Suprapubic skin (tissue), 3 donors: ENCODE results near the gene PGAP6.

ENCODE experiments used
- POLR2A ChIP-seq, 2 donors: fragments of 450-650 bp; IDR thresholded peaks; one replicate each; pipeline ENCODE4 v1.6.1; 2017; ENCODE audit warnings: antibody characterized with exemption in 2 of 2, mild to moderate bottlenecking in 2 of 2, moderate library complexity in 2 of 2
- TF ChIP-seq, protein P1 (sequence below), 2 donors: fragments of 200-600 bp in 1 of 2; fragments of 450-650 bp in 1 of 2; sonication (generic) in 1 of 2; IDR thresholded peaks; one replicate each; pipeline ENCODE4 v1.5.1; 2016 to 2019; ENCODE audit warnings: antibody characterized with exemption in 2 of 2, mild to moderate bottlenecking in 1 of 2, moderate library complexity in 1 of 2

DNA sequence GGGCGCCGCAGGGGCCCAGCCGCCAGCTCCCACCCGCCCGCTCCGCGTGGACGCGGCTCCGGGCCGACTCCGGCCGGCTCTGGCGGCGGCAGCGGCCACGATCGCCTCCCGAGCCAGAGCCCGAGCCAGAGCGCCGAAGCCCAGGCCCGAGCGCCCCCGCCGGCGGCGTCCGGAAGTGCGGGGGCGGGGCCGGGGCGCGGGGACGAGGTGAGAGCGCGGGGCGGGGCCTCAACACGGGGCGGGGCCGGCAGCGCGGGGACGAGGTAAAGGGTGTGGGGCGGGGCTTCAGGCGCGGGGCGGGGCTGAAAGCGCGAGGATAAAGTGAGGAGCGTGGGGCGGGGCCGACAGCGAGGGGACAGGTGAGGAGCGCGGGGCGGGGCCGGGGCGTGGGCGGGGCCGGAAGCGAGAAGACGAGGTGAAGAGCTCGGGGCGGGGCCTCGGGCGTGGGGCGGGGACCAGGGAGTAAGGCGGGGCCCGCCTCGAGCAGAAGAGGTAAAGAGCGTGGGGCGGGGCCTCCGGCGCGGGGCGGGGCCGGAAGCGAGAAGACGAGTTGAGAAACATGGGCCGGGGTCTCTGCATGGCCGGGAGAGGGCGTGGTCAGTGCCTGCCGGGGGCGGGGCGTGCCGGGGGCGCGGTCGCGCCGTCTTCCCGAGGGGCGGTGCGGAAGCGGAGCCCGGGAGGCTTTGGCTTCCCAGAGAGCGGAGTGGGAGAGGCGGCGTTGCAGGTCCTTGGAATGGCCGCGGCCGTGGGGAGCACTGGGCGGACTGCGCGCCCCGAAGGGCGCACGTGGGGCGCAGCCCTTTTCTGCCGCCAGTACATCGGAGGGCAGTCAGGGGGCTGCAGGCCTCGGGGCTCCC is 29.0 kb downstream of the PGAP6 start, which contains the start of gene AXIN1:
- TF ChIP-seq, protein P1, sequence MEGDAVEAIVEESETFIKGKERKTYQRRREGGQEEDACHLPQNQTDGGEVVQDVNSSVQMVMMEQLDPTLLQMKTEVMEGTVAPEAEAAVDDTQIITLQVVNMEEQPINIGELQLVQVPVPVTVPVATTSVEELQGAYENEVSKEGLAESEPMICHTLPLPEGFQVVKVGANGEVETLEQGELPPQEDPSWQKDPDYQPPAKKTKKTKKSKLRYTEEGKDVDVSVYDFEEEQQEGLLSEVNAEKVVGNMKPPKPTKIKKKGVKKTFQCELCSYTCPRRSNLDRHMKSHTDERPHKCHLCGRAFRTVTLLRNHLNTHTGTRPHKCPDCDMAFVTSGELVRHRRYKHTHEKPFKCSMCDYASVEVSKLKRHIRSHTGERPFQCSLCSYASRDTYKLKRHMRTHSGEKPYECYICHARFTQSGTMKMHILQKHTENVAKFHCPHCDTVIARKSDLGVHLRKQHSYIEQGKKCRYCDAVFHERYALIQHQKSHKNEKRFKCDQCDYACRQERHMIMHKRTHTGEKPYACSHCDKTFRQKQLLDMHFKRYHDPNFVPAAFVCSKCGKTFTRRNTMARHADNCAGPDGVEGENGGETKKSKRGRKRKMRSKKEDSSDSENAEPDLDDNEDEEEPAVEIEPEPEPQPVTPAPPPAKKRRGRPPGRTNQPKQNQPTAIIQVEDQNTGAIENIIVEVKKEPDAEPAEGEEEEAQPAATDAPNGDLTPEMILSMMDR (IDR thresholded peaks at IDR 0.05) = peak; percentile 14 to 78
- TF ChIP-seq POLR2A (IDR thresholded peaks at IDR 0.05) = peak in 1 of 2 donors; percentile 28
